Neural crest cell (in vitro differentiated cells): Measurements from ENCODE around the gene TMEM39A. TPM values are rescaled to one million over a fixed set of nuclear protein-coding genes. Genes with fewer than 3 reads are reported as not detected.
A peak's percentile ranks its signal among the peaks of the same experiment; 100 is the strongest.

Source experiments
- DNase-seq: peaks from one replicate; pipeline ENCODE4 v3.0.0; 2021; ENCODE audit warnings: low read depth, mixed read lengths, low spot score
- H3K27ac Mint-ChIP-seq: one replicate; pipeline ENCODE4 v1.8.0; 2021; ENCODE audit warnings: mild to moderate bottlenecking, mixed read lengths; ENCODE audit not compliant: unreplicated experiment
- H3K27me3 Mint-ChIP-seq: 2 replicates; pipeline ENCODE4 v1.8.0; 2021; ENCODE audit warnings: low read depth, mild to moderate bottlenecking, mixed read lengths
- H3K36me3 Mint-ChIP-seq: 2 replicates; pipeline ENCODE4 v1.8.0; 2021; ENCODE audit warnings: low read depth, mild to moderate bottlenecking, mixed read lengths
- H3K4me1 Mint-ChIP-seq: 2 replicates; pipeline ENCODE4 v1.8.0; 2021; ENCODE audit warnings: mixed read lengths
- H3K4me3 Mint-ChIP-seq: one replicate; pipeline ENCODE4 v1.8.0; 2021; ENCODE audit warnings: mild to moderate bottlenecking, mixed read lengths
- H3K9me3 Mint-ChIP-seq: 2 replicates; pipeline ENCODE4 v1.8.0; 2021; ENCODE audit warnings: mixed read lengths
- total RNA-seq: library from RNA; stranded (reverse); gene quantifications from 2 replicates; pipeline ENCODE4 v1.2.1, GENCODE V29; 2021
- TF ChIP-seq, protein P1 (sequence below): fragments of 200-600 bp; sonication (generic); conservative IDR thresholded peaks from 2 replicates; pipeline ENCODE4 v1.5.0; 2021; ENCODE audit warnings: antibody characterized with exemption, mild to moderate bottlenecking

Gene TMEM39A
- total RNA-seq, 1 donor from 2014 or later = 36.1 TPM

DNA sequence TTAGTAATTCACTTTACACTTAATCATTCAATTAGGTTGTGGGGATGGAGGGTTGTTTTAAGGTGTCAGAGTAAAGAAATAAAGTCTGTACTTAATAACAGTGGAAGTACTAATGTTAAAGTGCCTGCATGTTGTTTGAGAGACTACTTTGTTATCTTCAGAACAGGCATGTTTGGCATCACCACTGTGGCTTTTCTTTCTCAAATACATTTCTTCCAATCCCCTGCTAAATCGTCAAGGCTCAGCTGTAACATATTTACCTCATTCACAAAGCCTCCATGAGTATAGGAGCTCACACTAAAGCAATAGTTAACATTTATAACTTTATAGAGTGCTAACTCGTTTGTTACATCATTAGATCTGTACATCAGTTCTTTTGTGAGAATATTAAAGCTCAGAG is 37.5 kb upstream of the TMEM39A start:
- no peaks in the 10 kb centered on the region for H3K27me3 Mint-ChIP-seq
- H3K4me1 Mint-ChIP-seq = peaks cover 31% of the 10 kb centered on the region
- peak overlapping the region; percentile 99 for H3K4me3 Mint-ChIP-seq
- DNase-seq = no peak
- H3K27ac Mint-ChIP-seq = no peak overlapping the region
- peaks cover 3% of the 10 kb centered on the region for H3K36me3 Mint-ChIP-seq
- TF ChIP-seq, protein P1, sequence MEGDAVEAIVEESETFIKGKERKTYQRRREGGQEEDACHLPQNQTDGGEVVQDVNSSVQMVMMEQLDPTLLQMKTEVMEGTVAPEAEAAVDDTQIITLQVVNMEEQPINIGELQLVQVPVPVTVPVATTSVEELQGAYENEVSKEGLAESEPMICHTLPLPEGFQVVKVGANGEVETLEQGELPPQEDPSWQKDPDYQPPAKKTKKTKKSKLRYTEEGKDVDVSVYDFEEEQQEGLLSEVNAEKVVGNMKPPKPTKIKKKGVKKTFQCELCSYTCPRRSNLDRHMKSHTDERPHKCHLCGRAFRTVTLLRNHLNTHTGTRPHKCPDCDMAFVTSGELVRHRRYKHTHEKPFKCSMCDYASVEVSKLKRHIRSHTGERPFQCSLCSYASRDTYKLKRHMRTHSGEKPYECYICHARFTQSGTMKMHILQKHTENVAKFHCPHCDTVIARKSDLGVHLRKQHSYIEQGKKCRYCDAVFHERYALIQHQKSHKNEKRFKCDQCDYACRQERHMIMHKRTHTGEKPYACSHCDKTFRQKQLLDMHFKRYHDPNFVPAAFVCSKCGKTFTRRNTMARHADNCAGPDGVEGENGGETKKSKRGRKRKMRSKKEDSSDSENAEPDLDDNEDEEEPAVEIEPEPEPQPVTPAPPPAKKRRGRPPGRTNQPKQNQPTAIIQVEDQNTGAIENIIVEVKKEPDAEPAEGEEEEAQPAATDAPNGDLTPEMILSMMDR = no peak
- no peaks in the 10 kb centered on the region for H3K9me3 Mint-ChIP-seq

DNA sequence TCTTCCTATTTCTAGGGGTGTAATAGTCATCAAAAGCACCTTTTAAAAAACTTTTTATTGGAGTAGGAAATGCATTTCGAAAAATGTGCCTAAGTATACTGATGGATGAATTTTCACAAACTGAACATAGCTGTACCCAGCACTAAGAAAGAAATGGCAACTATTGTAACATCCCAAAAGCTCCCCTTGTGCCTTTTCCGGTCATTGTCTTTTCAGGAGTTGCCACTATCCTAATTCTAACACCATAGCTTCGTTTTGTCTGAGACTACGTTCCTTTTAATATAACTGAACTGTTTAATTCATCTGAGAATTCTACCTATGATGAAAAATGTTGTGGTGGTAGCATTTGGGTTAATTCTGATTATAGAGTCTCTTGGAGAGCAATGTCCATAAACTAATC is 36.9 kb upstream of the TMEM39A start:
- Mint-ChIP-seq H3K36me3 (peaks cover 3% of the 10 kb centered on the region), H3K4me1 (peaks cover 31% of the 10 kb centered on the region), H3K27ac (no peak overlapping the region), H3K27me3 (no peaks in the 10 kb centered on the region), H3K9me3 (no peaks in the 10 kb centered on the region), H3K4me3 (peak overlapping the region; percentile 99)
- no peak for DNase-seq
- TF ChIP-seq, protein P1 = no peak

DNA sequence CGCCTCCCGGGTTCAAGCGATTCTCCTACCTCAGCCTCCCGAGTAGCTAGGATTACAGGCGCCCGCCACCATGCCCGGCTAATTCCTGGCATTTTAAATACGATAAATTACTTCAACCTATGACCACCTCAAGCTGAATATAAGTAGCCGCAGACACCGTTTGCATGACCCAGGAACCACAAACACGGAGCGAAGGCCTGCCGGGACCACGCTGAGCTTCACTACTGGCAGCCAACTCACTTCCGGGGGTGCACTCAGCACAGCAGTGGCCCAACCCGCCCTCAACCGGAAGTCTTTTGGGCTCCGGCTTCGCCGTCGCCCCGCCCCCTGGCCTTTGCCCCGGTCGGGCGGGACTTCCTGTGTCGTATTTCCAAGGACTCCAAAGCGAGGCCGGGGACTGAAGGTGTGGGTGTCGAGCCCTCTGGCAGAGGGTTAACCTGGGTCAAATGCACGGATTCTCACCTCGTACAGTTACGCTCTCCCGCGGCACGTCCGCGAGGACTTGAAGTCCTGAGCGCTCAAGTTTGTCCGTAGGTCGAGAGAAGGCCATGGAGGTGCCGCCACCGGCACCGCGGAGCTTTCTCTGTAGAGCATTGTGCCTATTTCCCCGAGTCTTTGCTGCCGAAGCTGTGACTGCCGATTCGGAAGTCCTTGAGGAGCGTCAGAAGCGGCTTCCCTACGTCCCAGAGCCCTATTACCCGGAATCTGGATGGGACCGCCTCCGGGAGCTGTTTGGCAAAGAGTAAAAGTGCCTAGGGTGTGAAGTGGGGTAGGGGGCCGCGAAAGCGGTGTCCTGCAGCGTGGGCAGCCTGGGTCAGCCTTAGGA is 35.0 kb upstream of the TMEM39A start, which contains the start of gene TIMMDC1:
Gene TIMMDC1 (plus strand): TSS at position 362 of the 826 bp plus-strand sequence. CDS start 187 bp downstream, at position 549.
- TF ChIP-seq, protein P1 = no peak
- H3K27ac Mint-ChIP-seq = peak within 1 kb of the TSS; percentile 99
- DNase-seq = peak; percentile 93
- H3K4me3 Mint-ChIP-seq = peak within 1 kb of the TSS; percentile 99
- no peaks in the 10 kb centered on the region for H3K36me3 Mint-ChIP-seq
- no peaks in the 10 kb centered on the region for H3K9me3 Mint-ChIP-seq
- peaks cover 31% of the 10 kb centered on the region for H3K4me1 Mint-ChIP-seq
- no peaks in the 10 kb centered on the region for H3K27me3 Mint-ChIP-seq

DNA sequence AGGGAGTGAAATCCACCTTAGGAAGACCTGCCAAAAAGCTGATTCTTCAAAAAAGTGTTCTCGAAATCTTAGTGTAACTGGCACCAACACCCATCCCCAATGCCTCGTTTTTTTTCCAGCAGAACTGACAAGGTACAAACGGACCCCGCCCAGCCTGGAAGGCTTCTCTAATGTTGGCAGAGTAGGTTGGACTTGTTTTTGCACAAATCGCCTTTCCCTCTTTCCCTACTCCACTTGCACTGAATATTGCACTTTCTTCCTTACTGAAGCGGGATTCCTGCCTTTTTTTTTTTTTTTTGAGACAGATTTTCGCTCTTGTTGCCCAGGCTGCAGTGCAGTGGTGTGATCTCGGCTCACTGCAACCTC is 34.4 kb upstream of the TMEM39A start:
- peak overlapping the region; percentile 99 for H3K27ac Mint-ChIP-seq
- H3K36me3 Mint-ChIP-seq = peaks cover 3% of the 10 kb centered on the region
- H3K4me1 Mint-ChIP-seq = peaks cover 31% of the 10 kb centered on the region
- peak overlapping the region; percentile 99 for H3K4me3 Mint-ChIP-seq
- TF ChIP-seq, protein P1 = no peak
- H3K9me3 Mint-ChIP-seq = no peaks in the 10 kb centered on the region
- no peaks in the 10 kb centered on the region for H3K27me3 Mint-ChIP-seq
- DNase-seq = peak; percentile 1

DNA sequence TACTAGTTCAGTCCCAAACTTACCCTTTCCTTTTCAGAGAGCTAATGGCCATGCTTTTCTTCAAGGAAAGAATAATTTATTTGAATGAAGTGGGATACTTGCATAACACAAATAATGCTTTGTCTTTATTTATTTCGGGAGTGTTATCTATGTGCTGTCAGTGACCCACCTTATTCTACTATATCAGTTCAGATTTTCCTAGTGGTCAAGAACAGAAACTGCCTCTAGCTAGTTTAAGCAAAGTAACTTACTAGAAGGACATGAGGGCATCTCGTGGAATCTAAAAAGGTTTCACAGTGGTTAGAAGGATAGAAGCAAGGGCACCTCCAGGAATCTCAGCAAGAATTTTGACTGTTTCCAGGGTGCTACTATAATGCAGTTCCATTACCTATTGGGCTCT is 31.2 kb upstream of the TMEM39A start:
- Mint-ChIP-seq H3K36me3 (peaks cover 14% of the 10 kb centered on the region), H3K9me3 (no peaks in the 10 kb centered on the region), H3K27ac (no peak overlapping the region), H3K27me3 (no peaks in the 10 kb centered on the region), H3K4me3 (peak overlapping the region; percentile 57), H3K4me1 (peaks cover 16% of the 10 kb centered on the region)
- TF ChIP-seq, protein P1 = peak; percentile 41
- DNase-seq = no peak
